ENCODE data around the gene KRTAP4-11.

- TF ChIP-seq POLR2AphosphoS5 (IDR thresholded peaks at IDR 0.05; ENCODE audit: low read depth, low read length) (no peak), TAF1 (IDR thresholded peaks at IDR 0.05; ENCODE audit: borderline replicate concordance, insufficient read depth, low read length) (no peak), REST (IDR thresholded peaks at IDR 0.05; ENCODE audit: insufficient read depth in 1 of 2, low read depth in 2 of 2, low read length in 2 of 2) (no peak)
Measured at GRCh38 chr17:41160648-41161047, 42.5 kb upstream of the KRTAP4-11 start, which contains the start of gene KRTAP4-4.

All from PFSK-1 (cell line).